ENCODE data around the gene MAP3K5. TPM values are rescaled to one million over a fixed set of nuclear protein-coding genes. Genes with fewer than 3 reads are reported as not detected.

The MAP3K5 gene
- total RNA-seq, 4 donors from 2014 or later = 20.8 to 31.7 (median 23.4) TPM

DNA sequence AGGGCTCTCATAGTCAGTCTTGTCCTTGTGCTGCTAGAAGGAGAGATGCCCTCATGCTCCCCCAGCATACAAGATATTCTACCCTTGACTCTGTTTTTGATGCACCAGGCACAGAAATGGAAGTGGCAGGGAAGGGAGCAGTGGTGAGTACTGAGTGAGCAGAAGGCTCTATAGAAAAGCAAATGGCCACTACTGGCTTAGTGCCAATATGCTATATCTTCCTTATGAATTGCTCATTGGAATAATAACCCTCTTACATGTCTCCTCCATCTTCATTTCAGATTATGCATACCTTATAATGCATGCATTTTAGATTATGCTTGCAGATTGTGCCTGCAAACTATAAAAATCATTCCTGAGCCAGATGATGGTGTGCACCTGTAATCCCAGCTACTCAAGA is 82.8 kb downstream of the MAP3K5 start:
- H3K4me3 ChIP-seq = no peak overlapping the region
- H3K4me1 ChIP-seq = peaks cover 0 to 18% (median 0%) of the 10 kb centered on the region in 3 donors
- no peaks in the 10 kb centered on the region for H3K36me3 ChIP-seq
- TF ChIP-seq POLR2AphosphoS5 (IDR thresholded peaks at IDR 0.05) (no peak), EP300 (IDR thresholded peaks at IDR 0.05) (no peak), POLR2A (IDR thresholded peaks at IDR 0.05) (no peak)
- TF ChIP-seq, protein P1, sequence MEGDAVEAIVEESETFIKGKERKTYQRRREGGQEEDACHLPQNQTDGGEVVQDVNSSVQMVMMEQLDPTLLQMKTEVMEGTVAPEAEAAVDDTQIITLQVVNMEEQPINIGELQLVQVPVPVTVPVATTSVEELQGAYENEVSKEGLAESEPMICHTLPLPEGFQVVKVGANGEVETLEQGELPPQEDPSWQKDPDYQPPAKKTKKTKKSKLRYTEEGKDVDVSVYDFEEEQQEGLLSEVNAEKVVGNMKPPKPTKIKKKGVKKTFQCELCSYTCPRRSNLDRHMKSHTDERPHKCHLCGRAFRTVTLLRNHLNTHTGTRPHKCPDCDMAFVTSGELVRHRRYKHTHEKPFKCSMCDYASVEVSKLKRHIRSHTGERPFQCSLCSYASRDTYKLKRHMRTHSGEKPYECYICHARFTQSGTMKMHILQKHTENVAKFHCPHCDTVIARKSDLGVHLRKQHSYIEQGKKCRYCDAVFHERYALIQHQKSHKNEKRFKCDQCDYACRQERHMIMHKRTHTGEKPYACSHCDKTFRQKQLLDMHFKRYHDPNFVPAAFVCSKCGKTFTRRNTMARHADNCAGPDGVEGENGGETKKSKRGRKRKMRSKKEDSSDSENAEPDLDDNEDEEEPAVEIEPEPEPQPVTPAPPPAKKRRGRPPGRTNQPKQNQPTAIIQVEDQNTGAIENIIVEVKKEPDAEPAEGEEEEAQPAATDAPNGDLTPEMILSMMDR (IDR thresholded peaks at IDR 0.05) = no peak
- no peaks in the 10 kb centered on the region for H3K27me3 ChIP-seq
- no peak overlapping the region for H3K27ac ChIP-seq
- no peak for ATAC-seq
- no peaks in the 10 kb centered on the region for H3K9me3 ChIP-seq

DNA sequence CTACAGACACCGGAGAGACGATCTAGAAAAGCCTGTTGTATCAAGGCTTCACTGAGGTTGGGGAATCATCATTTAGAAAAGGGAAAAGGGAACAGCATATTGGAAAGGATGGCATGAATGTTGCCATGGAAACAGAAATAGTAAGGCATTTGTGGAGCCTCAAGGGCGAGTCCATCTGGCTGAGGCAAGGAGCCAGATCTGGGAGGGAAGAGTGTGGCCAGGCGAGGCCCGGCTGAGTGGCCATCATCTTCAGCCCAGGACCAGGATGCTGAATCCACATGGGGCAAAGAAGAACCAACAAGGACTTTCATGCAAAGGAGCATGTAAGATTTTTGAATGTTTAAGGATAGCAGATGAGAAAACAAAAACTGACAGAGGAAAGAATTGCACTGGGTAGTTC is 85.8 kb downstream of the MAP3K5 start:
- 65 to 80% methylated on average over 2 to 4 of the region's 5 CpGs for WGBS, 2 donors (ENCODE audit: low coverage in 1 of 2)
- H3K4me3 ChIP-seq = no peak overlapping the region
- no peaks in the 10 kb centered on the region for H3K27me3 ChIP-seq
- peaks cover 0 to 12% (median 0%) of the 10 kb centered on the region in 3 donors for H3K4me1 ChIP-seq
- H3K9me3 ChIP-seq = no peaks in the 10 kb centered on the region
- peaks cover 0 to 4% of the 10 kb centered on the region in 2 donors for H3K36me3 ChIP-seq
- TF ChIP-seq POLR2AphosphoS5 (IDR thresholded peaks at IDR 0.05) = no peak
- no peak for TF ChIP-seq POLR2A (IDR thresholded peaks at IDR 0.05)
- TF ChIP-seq, protein P1 (IDR thresholded peaks at IDR 0.05) = no peak
- TF ChIP-seq EP300 (IDR thresholded peaks at IDR 0.05) = no peak
- no peak overlapping the region for H3K27ac ChIP-seq
- ATAC-seq = no peak

DNA sequence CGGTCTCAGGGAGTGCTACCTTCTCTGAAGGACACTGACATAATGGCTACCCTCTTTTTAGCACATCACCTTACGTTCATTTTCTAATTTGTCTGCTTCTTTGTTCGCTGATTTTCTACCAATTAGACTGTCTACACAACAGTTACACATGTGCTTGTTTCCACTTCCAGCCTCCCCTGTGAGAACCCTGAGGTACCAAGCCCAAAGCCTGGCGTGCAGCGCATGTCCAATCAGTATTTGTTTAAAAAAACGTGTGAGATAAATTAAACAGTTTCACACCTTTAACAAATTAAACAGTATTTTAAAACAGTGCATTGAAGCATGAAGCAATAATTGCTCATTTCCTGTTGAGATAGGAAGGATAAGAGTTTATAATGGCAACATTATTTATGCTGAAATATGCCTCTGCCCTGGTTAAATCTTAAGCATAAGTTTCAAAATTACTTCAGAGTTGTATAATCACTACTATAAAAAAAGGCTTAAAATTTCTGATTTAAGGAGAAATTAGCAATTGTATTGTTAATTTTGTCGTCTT is 88.9 kb downstream of the MAP3K5 start:
- Histone ChIP-seq H3K27ac (no peak overlapping the region), H3K4me3 (no peak overlapping the region), H3K27me3 (no peaks in the 10 kb centered on the region), H3K36me3 (peaks cover 0 to 4% of the 10 kb centered on the region in 2 donors), H3K4me1 (no peaks in the 10 kb centered on the region), H3K9me3 (no peaks in the 10 kb centered on the region)
- no peak for ATAC-seq
- TF ChIP-seq, protein P1 (IDR thresholded peaks at IDR 0.05) = no peak
- TF ChIP-seq POLR2AphosphoS5 (IDR thresholded peaks at IDR 0.05) (no peak), EP300 (IDR thresholded peaks at IDR 0.05) (no peak), POLR2A (IDR thresholded peaks at IDR 0.05) (no peak)
- WGBS, 2 donors (ENCODE audit: low coverage in 1 of 2) = 70 to 80% methylated on average over 6 to 7 of the region's 7 CpGs

DNA sequence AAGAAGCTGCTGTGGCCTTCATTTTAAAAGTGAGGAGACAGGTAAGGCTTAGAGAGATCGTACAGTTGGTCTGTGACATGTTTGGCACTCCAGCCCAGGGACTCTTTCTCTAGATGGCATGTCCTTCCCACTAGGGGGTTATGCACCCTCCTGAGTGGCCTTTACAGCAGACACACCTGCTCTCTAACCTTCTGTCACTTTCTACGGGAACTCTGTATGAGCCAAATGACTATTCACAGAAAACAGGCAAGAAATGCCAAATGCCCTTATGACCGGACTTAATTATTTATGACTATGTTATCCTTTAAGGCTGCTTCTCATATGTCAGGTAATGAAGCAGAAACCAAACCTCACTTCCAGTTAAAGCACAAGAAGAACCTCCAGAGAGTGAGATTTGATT is 91.2 kb downstream of the MAP3K5 start:
- Histone ChIP-seq H3K9me3 (no peaks in the 10 kb centered on the region), H3K4me1 (no peaks in the 10 kb centered on the region), H3K27ac (no peak overlapping the region), H3K4me3 (no peak overlapping the region), H3K36me3 (peaks cover 0 to 9% of the 10 kb centered on the region in 2 donors), H3K27me3 (no peaks in the 10 kb centered on the region)
- TF ChIP-seq EP300 (IDR thresholded peaks at IDR 0.05) = no peak
- TF ChIP-seq POLR2A (IDR thresholded peaks at IDR 0.05) = no peak
- TF ChIP-seq, protein P1 (IDR thresholded peaks at IDR 0.05) = no peak
- no peak for TF ChIP-seq POLR2AphosphoS5 (IDR thresholded peaks at IDR 0.05)
- no peak for ATAC-seq
- WGBS, 2 donors (ENCODE audit: low coverage in 1 of 2) = 72 to 75% methylated on average over 2 to 3 of the region's 3 CpGs

DNA sequence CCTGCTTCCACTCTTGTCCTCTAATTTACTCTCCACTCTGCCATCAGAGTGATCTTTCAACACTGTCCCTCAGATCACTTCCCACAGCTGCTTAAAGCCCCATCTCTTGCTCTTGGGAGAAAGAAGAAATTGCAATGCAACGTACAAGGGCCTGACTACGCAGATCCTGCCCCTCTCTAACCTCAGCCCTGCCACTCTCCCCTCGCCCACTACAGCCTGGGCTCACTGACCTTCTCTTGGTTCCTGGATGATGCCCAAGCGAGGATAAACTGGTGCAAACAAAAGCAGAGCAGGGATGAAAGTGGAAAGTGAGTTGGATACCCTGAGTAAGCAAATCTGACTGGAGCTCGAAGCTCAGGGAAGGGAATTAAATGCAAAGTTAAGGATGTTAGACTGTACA is 92.9 kb downstream of the MAP3K5 start:
- H3K27me3 ChIP-seq = no peaks in the 10 kb centered on the region
- H3K36me3 ChIP-seq = peaks cover 0 to 18% of the 10 kb centered on the region in 2 donors
- ATAC-seq = no peak
- no peaks in the 10 kb centered on the region for H3K9me3 ChIP-seq
- TF ChIP-seq POLR2A (IDR thresholded peaks at IDR 0.05) (no peak), EP300 (IDR thresholded peaks at IDR 0.05) (no peak), POLR2AphosphoS5 (IDR thresholded peaks at IDR 0.05) (no peak)
- TF ChIP-seq, protein P1 (IDR thresholded peaks at IDR 0.05) = no peak
- 60 to 67% methylated on average over 1 to 4 of the region's 5 CpGs for WGBS, 2 donors (ENCODE audit: low coverage in 1 of 2)
- H3K4me3 ChIP-seq = no peak overlapping the region
- H3K4me1 ChIP-seq = no peaks in the 10 kb centered on the region
- H3K27ac ChIP-seq = no peak overlapping the region

Data from gastroesophageal sphincter (tissue), 4 donors.